GM04504 (cell line): ENCODE measurements around the gene MARCHF4.
"Not testable (repeated sequence)": the region's sequence is repeated elsewhere in the genome, so short reads cannot be mapped to it uniquely, and the experiment has no call there.

Experiments used
- DNase-seq: peaks from one replicate; pipeline ENCODE4 v3.0.0-alpha.2; 2012; ENCODE audit warnings: low read depth

The MARCHF4 gene

GRCh38 chr2:216392018-216392562 lies 19.8 kb upstream of the MARCHF4 start:
- no peak for DNase-seq

GRCh38 chr2:216391401-216391800 lies 19.1 kb upstream of the MARCHF4 start:
- DNase-seq: no peak

DNA sequence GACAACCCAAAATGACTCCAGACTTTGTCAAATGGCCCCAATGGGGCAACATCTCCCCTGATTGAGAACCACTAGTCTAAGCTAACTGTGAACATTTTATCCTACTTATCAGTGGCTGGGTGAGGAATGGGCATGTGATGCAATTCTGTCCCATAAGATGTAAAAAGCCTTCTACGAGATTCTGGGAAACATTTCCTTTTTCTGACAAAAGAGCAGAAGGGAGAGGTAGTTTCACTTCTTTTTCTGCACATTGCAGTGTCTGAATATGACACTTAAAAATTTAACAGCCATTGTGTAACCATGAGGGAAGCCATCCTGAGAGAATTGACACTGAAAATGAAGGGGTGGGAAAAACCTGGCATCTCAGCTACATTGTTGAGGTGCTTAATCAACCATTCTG lies 17.3 kb upstream of the MARCHF4 start:
- no peak for DNase-seq

- DNase-seq: no peak
Observed at GRCh38 chr2:216388046-216388884, 16.0 kb upstream of the MARCHF4 start.

- no peak for DNase-seq
Observed at GRCh38 chr2:216387262-216387661, 15.0 kb upstream of the MARCHF4 start.

DNA sequence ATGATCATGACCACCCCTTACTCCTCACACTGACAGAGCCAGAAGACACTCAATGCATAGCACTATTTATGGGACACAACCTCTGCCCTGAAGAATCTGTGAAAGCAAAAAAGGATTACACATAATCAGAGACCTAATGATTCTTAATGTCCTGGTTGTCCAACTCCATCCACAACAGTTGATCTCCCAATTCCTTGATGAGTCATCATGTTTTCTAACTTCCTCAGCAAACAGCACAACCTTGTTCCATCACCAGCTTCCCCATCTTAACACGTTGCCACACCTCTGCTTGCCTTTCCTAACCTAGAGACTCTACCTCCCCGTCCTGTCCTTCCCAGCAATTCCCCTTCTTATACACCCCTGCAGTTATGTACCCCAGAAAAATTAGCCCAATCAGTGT lies 13.2 kb upstream of the MARCHF4 start:
- DNase-seq: no peak

DNA sequence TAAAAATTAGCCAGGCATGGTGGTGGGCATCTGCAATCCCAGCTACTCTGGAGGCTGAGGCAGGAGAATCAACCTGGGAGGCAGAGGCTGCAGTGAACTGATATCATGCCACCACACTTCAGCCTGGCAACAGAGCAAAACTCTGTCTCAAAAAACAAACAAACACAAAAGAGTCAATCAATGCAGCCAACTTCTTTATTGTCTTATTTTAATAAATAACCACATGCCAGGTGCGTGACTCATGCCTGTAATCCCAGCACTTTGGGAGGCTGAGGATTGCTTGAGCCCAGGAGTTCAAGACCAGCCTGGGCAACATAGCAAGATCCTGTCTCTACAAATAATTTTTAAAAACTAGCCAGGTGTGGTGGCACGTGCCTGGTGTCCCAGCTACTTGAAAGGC lies 12.1 kb upstream of the MARCHF4 start:
- DNase-seq: not testable (repeated sequence)

DNA sequence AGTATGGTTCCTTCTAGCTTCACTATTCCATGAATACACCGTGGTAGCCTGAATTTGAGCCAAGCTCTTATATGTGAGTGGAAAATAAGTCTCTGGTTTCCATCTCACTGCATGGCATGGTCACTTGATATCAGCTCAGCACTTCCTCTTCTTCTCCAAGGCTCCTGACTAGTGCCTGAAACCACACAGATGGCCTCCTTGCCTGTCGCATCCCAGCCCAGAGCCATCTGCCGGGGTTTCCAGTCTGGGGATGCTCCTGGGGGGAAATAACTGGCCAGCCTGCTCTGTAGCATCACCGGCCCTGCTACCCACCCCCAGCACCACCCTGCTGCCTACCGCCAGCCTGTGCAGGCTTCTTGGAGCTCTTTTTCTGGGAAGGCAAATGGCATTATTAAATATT lies 7.7 kb upstream of the MARCHF4 start:
- no peak for DNase-seq

- no peak for DNase-seq
Observed at GRCh38 chr2:216375286-216375685, 3.0 kb upstream of the MARCHF4 start.

DNA sequence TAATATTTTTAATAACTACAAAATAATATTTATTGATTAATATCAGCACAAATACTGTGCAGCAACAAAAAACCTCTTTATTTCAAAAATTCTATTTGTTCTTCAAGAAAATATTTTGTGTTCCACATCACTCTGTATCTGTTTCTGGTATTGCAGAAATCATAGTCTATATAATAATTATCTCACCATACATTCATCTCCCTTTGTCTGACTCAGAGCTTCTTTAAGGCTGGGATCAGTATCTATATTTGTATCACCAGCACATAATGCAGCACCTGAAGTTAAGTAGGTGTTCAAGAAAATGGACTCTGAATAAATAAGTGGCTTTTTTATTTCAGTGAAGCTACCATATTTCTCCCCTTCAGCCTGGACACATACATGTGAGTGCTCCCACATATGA lies 1.6 kb upstream of the MARCHF4 start:
- no peak for DNase-seq

- DNase-seq: peak; percentile 60
Observed at GRCh38 chr2:216372761-216373291, 543 bp upstream of the MARCHF4 start.

DNA sequence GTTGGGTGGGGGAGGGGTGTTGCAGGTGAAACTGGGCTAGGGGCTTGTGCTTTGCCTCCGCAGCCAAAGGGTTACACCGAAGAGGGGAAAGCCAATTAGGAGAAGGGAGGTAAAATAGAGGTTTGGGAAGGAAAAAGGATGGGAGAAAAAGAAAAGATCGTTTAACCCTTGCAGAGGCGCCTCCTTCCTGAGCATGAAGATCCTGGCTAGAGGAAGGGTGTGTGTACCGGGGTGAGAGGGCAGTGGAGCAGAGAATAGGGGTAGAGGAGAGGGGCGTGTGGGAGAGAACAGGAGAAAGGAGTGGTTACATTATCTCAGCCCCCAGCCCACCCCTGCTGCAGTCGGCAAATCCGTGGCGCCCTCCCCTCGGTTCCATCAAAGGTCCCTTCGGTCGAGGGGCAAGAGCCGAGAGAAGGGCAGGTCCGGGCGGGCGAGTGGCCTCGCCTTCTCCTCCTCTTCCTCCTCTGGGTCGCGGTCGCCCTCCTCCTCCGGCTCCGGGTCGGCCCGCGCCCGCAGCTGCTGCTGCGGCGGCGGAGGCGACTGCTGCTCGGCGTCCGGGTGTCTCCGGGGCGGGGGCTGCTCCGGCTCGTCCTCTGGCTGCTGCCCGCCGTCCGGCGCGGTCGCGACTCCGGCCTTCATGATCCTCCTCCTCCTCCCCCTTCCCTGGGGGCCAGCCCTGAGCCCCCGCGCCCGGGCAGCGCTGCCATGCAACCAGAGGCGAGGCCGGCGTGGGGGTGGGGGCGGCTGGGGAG lies 1.1 kb downstream of the MARCHF4 start:
- DNase-seq: no peak

DNA sequence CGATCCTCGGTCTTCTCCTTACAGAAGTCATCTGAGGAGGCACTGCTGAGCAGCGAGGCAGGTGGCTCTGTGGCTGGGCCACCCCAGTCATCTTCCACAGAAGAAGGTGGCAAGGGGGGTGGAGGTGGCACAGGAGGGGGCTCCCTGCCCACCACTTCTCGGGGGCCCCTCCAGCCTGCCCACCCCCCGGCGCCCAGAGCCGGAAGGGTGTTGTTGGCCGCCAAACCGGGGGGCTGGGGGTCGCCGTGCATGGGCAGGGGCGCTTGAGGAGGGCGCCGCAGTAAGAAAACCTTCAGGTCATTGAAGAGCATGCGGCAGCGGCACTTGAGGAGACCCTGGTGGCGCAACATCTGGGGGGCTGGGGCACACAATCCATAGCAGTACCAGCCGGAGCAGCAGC lies 2.5 kb downstream of the MARCHF4 start:
- no peak for DNase-seq

DNA sequence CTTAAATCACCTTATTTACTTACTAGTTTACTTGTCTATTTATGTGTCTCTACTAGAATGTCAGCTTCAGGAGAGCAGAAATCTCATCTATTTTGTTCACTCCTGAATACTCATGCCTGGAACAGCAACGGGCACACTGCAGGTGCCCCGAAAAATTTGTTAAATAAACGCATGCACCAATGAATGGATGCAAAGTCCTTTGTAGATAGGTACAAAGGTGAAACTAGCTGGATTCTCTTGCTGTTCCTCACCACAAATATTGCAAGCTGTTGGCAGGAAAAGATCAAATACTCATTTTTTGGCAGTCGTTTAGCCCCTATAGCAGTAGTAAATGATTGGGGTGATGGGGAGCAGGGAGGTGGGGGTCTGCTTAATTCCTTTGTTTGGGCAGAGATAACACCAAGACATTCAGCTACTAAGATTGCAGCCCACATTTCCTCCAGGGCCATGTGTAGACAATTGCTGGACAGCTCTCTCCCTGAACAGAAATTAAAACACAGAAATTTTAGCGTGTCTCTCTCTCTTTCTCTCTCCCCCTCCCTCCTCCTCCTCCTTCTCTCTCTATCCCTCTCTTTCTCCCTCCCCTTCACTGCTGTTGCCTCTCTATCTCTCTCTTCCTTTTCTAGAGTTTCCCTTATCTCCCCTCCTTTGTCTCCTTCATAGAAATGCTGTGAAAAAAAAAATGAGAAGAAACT lies 5.4 kb downstream of the MARCHF4 start:
- DNase-seq: no peak

GRCh38 chr2:216365518-216365917 lies 6.8 kb downstream of the MARCHF4 start:
- no peak for DNase-seq

DNA sequence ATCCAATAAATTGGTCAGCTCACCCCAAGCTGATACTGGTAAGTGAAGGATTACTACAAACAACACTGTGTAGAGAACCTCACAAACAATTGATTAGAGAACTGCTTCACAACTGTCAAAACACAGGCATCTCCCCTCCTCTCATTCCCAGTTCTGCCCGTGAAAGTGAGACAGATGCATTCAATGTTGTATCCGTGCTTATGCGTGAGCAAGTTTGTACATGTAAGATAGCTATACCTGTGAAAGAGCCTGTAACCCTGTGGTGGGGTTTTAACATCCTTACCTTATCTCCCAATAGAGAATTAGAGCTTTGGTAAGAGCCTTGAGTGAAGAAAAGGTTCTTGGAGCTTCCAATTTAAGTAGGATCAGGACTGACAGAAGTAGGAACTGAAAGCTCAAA lies 9.1 kb downstream of the MARCHF4 start:
- no peak for DNase-seq

DNA sequence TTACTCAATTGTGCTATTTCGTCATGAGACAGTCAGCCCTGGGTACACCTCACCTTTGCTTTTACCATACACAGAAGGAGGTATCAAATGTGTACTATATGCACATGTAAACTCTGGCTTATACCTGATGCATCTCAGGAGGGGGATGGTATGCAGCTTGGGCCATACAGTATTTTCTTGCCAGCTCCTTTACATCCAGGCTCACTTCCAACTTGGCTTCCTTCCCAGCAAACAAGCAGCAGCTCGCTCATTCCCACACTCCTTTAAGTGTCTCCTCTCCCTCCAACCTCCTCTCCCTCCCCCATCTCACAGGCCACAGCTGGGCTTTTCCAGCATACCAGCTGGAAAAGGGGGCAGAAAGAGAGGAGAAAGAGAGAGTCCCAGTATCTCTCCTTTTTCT lies 9.6 kb downstream of the MARCHF4 start:
- no peak for DNase-seq

GRCh38 chr2:216355711-216356110 lies 16.6 kb downstream of the MARCHF4 start:
- DNase-seq: no peak

DNA sequence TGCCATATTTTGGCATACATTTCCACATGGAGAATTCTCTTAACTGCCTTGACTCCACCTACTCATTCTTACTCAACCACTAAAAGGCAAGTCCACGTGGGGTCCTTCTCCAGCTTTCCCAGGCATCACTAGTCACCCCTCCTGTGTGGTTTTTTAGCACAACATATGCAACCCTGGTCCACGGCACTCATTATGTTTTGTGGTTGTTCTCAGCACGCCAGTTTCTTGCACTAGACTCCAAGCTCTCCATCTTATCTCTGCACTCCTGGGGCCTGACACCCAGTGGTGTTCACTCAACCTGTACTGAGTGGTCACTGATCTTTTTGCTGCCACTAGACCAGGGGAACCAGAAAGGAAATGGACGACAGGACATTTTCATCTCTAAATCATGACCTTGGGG lies 18.0 kb downstream of the MARCHF4 start:
- no peak for DNase-seq

DNA sequence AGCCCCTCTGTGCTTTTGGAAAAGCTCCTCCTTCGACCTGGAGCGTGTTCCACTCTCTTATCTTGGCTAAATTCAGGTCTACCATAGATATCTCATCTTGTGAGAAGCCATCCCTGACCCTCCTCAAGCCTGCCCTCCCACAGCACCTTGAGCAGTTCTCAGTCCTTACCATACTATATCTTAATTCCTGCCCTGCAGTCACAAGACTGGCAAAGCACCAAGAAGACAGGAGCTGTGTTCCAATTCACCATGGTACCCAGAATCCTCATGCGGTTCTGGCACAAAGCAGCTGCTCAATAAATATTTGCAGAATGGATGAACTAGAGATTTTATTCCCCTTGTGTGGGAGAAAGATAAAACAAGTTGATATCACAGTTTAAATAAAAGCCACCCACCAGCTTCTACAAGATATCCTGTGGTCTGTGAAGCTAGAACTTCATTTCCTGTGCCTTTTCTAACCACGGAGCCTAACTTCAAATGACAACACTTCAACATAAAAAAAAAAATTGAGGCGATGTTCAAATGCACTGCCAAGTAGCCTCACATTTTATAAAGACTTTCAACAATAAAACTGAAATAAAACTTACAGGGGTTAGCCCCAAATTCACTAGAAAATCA lies 19.5 kb downstream of the MARCHF4 start:
- DNase-seq: no peak

DNA sequence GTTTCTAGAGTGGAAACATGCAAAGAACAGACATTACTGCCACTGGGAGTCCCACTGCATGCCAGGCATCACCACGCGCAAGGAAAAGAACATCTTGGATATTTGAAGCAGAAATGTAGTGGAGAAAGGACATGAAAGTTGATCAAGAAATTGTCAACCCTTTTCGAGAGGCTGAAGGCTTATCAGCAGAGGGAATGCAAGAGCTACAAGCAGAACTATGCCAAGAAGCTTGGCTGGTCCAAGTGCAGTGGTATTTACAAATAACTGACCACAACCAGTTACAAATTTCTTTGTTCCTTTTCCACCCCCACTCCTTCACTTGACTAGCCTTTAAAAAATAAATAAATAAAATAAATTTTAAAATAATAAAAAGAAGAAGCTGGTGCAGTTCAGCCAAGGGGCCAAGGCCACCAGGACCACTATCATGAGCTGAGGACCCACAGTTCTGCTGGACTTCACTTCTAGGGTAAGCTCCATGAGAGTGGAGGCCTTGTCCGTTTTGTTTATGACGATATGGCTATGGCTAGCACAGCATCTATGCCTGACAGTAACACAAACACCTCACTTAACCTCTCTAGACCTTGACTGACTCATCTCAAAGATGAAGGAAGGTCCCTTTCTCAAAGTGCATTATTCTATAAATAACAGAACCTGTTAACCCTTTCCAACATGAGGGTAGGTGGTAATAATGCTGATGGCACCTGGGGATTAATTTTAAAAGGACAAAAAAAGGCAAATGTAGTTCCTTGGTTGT lies 20.9 kb downstream of the MARCHF4 start:
- no peak for DNase-seq
